RWPE2 (cell line): ENCODE results near the gene ANO1.

Experiments
- ATAC-seq: fragments of 200-7000 bp; cut with Tn5 transposase; 3 replicates; pipeline ENCODE4 v1.9.1; 2021; ENCODE audit warnings: low read depth
- DNase-seq: peaks from one replicate; pipeline ENCODE4 v3.0.0-alpha.2; 2020; ENCODE audit warnings: low spot score
- H3K27ac ChIP-seq: fragments of 450-650 bp; 2 replicates; pipeline ENCODE4 v1.5.1; 2017; ENCODE audit warnings: mild to moderate bottlenecking; ENCODE audit not compliant: poor library complexity, severe bottlenecking
- H3K27me3 ChIP-seq: fragments of 250-450 bp; sonication (Bioruptor Pico); 2 replicates; pipeline ENCODE4 v1.5.1; 2021; ENCODE audit warnings: mild to moderate bottlenecking, moderate library complexity; ENCODE audit not compliant: insufficient read depth, poor library complexity, severe bottlenecking
- H3K36me3 ChIP-seq: fragments of 250-450 bp; sonication (Bioruptor Pico); 2 replicates; pipeline ENCODE4 v1.5.1; 2020; ENCODE audit warnings: low read depth, mild to moderate bottlenecking, moderate library complexity
- H3K4me1 ChIP-seq: fragments of 250-450 bp; sonication (Bioruptor Pico); 2 replicates; pipeline ENCODE4 v1.5.1; 2021; ENCODE audit warnings: mild to moderate bottlenecking, moderate library complexity; ENCODE audit not compliant: insufficient read depth, poor library complexity, severe bottlenecking
- H3K4me3 ChIP-seq: fragments of 250-450 bp; sonication (Bioruptor Pico); 2 replicates; pipeline ENCODE4 v1.5.1; 2021; ENCODE audit warnings: mild to moderate bottlenecking, moderate library complexity; ENCODE audit not compliant: severe bottlenecking
- H3K9me3 ChIP-seq: fragments of 250-450 bp; sonication (Bioruptor Pico); 2 replicates; pipeline ENCODE4 v1.5.1; 2021; ENCODE audit warnings: mild to moderate bottlenecking, moderate library complexity; ENCODE audit not compliant: severe bottlenecking
- TF ChIP-seq, protein P1 (sequence below): fragments of 450-650 bp; IDR thresholded peaks from one replicate; pipeline ENCODE4 v1.5.1; 2017; ENCODE audit warnings: mild to moderate bottlenecking, moderate library complexity; ENCODE audit not compliant: poor library complexity, severe bottlenecking

The ANO1 gene

GRCh38 chr11:70128435-70128906, 50.4 kb downstream of the ANO1 start:
- H3K4me1 ChIP-seq = no peaks in the 10 kb centered on the region
- DNase-seq (no peak), ATAC-seq (peak; percentile 43; the same call in 1 of the 3 replicates)
- no peaks in the 10 kb centered on the region for H3K36me3 ChIP-seq
- H3K27ac ChIP-seq = no peak overlapping the region
- no peaks in the 10 kb centered on the region for H3K27me3 ChIP-seq
- no peaks in the 10 kb centered on the region for H3K9me3 ChIP-seq
- H3K4me3 ChIP-seq = no peak overlapping the region
- TF ChIP-seq, protein P1, sequence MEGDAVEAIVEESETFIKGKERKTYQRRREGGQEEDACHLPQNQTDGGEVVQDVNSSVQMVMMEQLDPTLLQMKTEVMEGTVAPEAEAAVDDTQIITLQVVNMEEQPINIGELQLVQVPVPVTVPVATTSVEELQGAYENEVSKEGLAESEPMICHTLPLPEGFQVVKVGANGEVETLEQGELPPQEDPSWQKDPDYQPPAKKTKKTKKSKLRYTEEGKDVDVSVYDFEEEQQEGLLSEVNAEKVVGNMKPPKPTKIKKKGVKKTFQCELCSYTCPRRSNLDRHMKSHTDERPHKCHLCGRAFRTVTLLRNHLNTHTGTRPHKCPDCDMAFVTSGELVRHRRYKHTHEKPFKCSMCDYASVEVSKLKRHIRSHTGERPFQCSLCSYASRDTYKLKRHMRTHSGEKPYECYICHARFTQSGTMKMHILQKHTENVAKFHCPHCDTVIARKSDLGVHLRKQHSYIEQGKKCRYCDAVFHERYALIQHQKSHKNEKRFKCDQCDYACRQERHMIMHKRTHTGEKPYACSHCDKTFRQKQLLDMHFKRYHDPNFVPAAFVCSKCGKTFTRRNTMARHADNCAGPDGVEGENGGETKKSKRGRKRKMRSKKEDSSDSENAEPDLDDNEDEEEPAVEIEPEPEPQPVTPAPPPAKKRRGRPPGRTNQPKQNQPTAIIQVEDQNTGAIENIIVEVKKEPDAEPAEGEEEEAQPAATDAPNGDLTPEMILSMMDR = no peak

DNA sequence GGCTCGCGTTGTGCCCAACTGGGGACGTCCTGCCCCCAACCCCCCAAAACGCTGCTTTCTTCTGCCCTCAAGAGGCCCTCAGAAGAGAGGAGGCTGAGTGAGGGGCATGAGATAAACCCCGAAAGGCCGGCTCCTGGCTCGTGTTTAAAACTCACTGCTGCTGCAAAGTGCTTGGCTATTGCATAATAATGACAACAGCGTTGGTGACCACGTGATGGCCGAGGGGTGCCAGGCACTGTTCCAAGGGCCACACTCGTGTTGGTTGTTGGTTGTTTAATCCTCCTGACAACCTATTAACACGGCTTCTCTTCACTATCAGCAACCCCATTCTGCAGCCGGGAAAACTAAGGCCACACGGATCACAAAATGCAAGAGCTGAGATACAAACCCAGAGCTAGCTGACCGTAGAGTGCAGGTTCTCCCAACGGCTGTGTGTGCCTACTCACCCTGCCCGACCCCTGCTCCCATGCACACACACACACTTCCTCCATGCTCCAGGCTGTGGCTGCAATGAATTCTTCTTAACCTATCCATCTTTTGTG, 51.0 kb downstream of the ANO1 start:
- TF ChIP-seq, protein P1 = no peak
- Histone ChIP-seq H3K27me3 (no peaks in the 10 kb centered on the region), H3K9me3 (no peaks in the 10 kb centered on the region), H3K27ac (no peak overlapping the region), H3K4me1 (no peaks in the 10 kb centered on the region), H3K4me3 (no peak overlapping the region), H3K36me3 (no peaks in the 10 kb centered on the region)
- no peak for DNase-seq
- no peak for ATAC-seq

DNA sequence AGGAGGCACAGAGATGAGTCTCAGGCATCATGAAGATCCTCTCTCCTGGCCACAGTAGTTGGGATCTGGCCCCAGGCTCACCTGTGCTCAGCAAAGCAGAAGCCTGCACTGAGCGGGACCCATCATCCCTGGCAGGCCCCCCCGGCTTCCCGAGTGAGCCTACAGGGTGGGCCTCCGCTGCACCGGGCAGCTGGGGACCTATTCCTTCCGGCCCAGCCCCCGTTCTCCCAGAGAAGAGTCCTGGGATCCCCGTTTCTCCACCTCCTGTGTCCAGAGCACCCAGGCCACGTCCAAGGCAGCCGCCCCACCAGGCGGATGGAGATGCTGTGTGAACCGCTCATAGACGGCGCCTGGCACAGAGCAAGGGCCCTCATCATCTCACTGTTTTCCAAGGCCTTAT, 52.5 kb downstream of the ANO1 start:
- Histone ChIP-seq H3K9me3 (no peaks in the 10 kb centered on the region), H3K27ac (no peak overlapping the region), H3K4me1 (no peaks in the 10 kb centered on the region), H3K36me3 (no peaks in the 10 kb centered on the region), H3K27me3 (no peaks in the 10 kb centered on the region), H3K4me3 (no peak overlapping the region)
- ATAC-seq (no peak), DNase-seq (no peak)
- TF ChIP-seq, protein P1 = no peak

GRCh38 chr11:70131606-70132190, 53.6 kb downstream of the ANO1 start:
- no peaks in the 10 kb centered on the region for H3K9me3 ChIP-seq
- ATAC-seq = no peak
- H3K27me3 ChIP-seq = no peaks in the 10 kb centered on the region
- H3K4me1 ChIP-seq = no peaks in the 10 kb centered on the region
- no peak overlapping the region for H3K27ac ChIP-seq
- no peak for DNase-seq
- no peaks in the 10 kb centered on the region for H3K36me3 ChIP-seq
- TF ChIP-seq, protein P1 = no peak
- no peak overlapping the region for H3K4me3 ChIP-seq

DNA sequence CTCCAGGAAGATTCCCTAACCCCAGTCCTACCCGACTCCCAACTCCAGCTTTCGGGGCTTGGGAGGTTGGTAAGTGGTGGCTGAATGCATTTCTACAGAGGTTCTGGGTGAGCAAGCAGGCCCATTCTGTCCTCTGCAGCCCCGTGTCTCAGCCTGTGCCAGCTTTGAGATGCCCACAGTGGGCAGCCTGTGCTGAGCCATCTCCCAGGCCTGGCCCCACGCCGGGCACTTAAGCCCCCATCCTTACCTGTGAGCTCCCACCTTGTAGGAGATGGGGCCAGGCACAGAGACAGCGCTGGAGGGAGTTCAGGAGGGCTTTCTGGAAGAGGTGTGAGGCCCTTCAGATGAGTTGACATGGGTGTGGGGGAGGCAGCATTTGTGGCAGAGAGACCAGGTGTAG, 54.5 kb downstream of the ANO1 start:
- no peaks in the 10 kb centered on the region for H3K4me1 ChIP-seq
- no peak overlapping the region for H3K27ac ChIP-seq
- TF ChIP-seq, protein P1 = no peak
- DNase-seq (no peak), ATAC-seq (no peak)
- H3K9me3 ChIP-seq = no peaks in the 10 kb centered on the region
- no peak overlapping the region for H3K4me3 ChIP-seq
- H3K36me3 ChIP-seq = no peaks in the 10 kb centered on the region
- H3K27me3 ChIP-seq = no peaks in the 10 kb centered on the region
